HG02759 (cell line): ENCODE results near the gene BRD3OS.
A peak's percentile ranks its signal among the peaks of the same experiment; 100 is the strongest.

ENCODE experiments used
- ATAC-seq: cut with Tn5 transposase; IDR thresholded peaks from one replicate; pipeline ENCODE4 v1.9.1; 2021; ENCODE audit warnings: mild to moderate bottlenecking, moderate library complexity; ENCODE audit not compliant: unreplicated experiment

BRD3OS gene

DNA sequence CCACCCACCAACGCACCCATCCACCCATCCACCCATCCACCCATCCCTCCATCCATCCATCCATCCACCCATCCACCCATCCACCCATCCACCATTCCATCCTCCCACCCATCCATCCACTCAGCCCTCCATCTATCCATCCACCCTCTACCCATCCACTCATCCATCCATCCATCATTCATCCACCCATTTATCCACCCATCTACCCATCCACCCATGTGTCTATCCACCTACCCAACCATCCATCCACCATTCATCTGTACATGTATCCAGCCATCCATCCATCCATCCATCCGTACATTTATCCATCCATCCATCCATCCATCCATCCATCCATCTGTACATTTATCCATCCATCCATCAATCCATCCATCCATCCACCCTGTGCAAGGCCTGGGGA, 22.0 kb upstream of the BRD3OS start:
- ATAC-seq: no peak

- ATAC-seq: no peak
Measured at GRCh38 chr9:134004131-134004873, 21.0 kb upstream of the BRD3OS start.

- ATAC-seq: no peak
Measured at GRCh38 chr9:134004881-134005280, 20.4 kb upstream of the BRD3OS start.

DNA sequence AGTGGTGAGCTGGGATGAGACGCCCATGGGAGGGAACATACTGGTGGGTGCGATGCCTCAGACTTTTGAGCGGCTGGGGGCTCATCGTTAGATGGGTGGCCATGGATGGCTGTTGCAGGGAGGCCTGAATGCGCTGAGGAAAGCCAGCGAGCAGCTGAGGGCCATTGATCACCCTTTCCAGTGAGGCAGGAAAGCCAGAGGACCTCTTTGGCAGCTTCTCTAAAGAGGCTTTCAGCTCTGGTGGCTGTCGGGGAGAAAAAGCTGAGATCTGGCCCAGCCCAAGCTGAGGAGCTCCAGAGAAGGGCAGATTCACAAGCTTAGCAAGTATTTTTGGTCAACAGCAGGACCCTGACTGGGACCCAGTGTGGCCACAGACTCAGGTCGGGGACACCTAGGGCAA, 19.9 kb upstream of the BRD3OS start:
- no peak for ATAC-seq

- ATAC-seq: no peak
Measured at GRCh38 chr9:134007150-134007549, 18.1 kb upstream of the BRD3OS start.

- no peak for ATAC-seq
Measured at GRCh38 chr9:134007571-134007970, 17.7 kb upstream of the BRD3OS start.

GRCh38 chr9:134010310-134011173, 14.7 kb upstream of the BRD3OS start:
- no peak for ATAC-seq

- no peak for ATAC-seq
Measured at GRCh38 chr9:134011401-134011800, 13.9 kb upstream of the BRD3OS start.

DNA sequence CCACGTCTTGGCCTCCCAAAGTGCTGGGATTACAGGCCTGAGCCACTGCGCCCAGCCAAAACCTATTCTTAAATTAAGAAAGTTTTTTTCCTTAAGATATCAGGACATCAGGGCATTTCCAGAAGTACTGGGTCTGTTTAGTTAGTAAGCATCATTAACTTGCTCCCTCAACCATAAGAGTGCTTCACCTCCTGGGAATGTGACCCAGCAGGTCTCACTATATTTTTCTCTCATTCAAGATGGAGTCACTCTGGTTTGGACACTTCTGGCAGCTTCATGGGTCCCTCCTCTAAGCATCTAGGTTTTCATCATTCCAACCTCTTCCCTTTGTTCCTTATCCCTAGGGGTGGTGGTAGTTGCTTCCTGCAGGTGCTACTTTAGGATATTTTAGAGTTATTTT, 10.3 kb upstream of the BRD3OS start:
- no peak for ATAC-seq

DNA sequence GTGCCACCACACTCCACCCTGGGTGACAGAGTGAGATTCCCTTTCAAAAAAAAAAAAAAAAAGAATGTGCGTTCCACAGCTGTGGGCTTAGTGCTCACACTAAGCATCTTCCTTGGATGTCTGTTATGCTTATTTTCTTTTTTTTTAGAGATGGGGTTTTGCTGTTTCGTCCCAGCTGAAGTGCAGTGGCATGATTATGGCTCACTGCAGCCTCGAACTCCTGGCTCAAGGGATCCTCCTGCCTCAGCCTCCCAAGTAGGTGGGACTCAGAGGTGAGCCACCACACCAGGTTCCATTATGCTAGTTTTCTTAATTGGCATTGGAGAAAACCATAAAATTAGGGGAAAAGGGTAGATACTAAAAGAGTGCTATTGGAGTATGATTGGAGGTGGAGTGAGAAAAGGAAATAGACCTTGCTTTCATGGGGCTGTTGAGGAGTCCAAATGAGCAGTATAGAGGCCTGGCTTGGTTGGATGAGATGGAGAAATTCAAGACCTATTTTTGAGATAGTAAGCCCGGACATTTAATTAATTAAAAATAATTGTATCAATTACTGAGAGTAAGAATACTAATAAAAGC, 978 bp upstream of the BRD3OS start:
- ATAC-seq: no peak

DNA sequence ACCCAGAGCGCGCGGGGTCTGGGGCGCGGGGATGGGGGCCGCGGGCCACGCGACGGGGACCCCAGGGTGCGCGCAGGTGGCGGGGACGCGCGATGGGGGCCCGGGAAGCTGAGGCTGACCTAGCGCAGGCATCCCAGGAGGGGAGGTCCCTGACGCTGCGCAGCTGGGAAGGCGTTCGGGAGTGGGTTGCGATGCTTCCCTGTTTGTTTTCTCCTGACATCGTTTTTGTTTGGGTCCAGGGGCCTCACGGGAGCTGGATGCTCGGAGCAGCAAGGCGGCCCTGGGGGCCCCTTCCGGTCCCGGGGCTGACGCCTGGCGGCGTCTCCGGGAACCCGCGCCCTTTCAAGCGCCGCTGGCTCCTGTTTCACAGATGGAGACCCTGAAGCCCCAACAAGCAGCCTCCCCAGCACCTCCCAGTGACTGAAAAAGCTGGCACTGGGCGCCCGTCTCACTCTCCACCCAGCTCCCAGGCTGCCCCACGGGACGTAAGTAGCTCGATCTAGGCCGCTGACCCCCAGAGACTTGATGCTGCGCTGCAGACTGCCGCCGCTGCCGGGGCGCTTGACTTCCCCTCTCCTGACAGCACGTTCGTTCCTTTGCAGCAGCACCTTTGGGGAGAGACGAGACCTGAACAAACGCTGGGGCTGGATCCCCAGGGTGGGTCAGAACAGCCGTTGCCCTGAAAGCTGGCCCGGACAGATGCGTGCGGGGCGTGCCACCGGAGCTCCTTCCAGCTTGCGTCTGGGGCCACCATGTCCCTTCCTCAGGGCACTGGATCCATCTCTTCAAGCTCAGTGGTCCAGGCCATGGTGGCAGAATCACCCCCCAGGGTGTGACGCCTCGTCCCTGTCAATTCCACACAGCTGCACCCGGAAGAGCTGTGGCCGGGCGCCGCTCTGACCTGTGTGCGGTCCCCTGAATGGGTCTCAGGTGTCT, 593 bp downstream of the BRD3OS start:
- ATAC-seq: peak; percentile 41

GRCh38 chr9:134026581-134026980, 1.3 kb downstream of the BRD3OS start:
- ATAC-seq: no peak

- no peak for ATAC-seq
Measured at GRCh38 chr9:134026981-134027380, 1.7 kb downstream of the BRD3OS start.

DNA sequence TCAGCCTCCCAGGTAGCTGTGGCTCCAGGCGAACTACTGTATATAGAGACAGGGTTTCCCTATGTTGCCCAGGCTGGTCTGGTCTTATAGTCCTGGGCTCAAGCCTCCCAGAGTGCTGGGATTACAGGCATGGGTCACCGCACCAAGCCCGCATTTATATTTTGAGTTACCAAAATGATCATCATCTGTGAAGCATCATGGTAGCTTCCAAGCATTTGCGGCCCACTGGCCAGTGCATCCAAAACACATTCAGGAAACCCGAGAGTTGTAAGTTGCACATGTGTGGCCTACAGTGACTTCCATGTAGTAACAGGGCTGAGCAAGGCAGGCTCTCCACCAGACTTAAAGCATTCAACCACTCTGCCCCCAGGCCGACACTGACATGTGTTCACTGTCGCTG, 2.3 kb downstream of the BRD3OS start:
- no peak for ATAC-seq

DNA sequence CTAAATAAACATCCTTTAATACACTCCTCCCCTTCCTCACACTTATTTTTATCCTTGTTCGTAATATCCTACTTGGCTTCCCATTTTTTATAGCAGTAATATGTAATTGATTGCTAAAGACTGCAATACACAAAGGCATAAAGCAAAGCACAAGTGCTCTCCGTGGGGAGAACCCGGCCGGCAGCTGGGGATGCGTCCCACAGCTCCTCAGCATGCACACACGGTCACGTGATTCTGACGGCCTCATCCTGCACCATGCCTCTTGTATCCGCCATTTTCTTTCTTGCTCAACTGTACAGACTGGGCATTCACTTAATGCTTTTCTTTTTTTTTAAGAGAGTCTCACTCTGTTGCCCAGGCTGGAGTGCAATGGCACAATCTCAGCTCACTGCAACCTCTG, 2.8 kb downstream of the BRD3OS start:
- ATAC-seq: no peak

DNA sequence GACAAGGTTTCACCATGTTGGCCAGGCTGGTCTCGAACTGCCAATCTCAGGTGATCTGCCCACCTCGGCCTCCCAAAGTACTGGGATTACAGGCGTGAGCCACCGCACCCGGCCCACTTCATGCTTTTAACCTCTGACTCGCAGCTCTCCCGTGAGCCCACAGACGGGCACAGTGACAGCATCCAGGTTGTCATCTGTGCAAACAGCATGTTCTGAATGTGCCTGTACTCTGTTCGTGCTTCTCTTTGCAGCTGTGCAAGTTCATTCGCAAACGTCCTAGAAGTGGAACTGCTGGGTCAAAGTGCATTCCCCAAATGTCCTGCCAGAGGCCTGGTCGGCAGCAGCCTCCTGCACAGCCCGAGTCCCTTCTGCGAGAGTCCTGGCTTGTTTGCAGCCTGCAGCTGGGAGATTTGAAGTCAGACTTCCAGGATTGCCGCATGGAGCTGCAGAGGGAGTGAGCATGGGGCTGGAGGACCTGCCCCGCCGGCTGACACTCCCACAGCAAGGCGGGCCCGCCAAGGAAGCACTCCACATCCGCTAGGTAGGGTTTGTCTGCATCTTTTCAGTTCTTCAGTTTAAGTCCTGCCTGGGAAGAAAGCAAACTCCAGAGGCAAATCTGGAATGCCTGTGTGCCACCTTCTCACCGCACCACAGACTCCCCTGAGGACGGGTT, 3.4 kb downstream of the BRD3OS start:
- no peak for ATAC-seq

GRCh38 chr9:134029248-134030226, 4.3 kb downstream of the BRD3OS start:
- ATAC-seq: no peak

- ATAC-seq: no peak
Measured at GRCh38 chr9:134030821-134031470, 5.7 kb downstream of the BRD3OS start.

- ATAC-seq: no peak
Measured at GRCh38 chr9:134031783-134032182, 6.5 kb downstream of the BRD3OS start.
